Activated naive CD8-positive, alpha-beta T cell (primary cell): ENCODE measurements around the gene MFSD6.
"Not testable (repeated sequence)": the region's sequence is repeated elsewhere in the genome, so short reads cannot be mapped to it uniquely, and the experiment has no call there.

ENCODE experiments used
- H3K27ac Mint-ChIP-seq: one replicate; pipeline ENCODE4 v1.8.0; 2021; ENCODE audit warnings: mixed read lengths
- H3K27me3 Mint-ChIP-seq: one replicate; pipeline ENCODE4 v1.8.0; 2021; ENCODE audit warnings: mixed read lengths
- H3K36me3 Mint-ChIP-seq: one replicate; pipeline ENCODE4 v1.8.0; 2021; ENCODE audit warnings: mixed read lengths
- H3K4me1 Mint-ChIP-seq: one replicate; pipeline ENCODE4 v1.8.0; 2021; ENCODE audit warnings: low read depth, mixed read lengths
- H3K4me3 Mint-ChIP-seq: one replicate; pipeline ENCODE4 v1.8.0; 2021; ENCODE audit warnings: mild to moderate bottlenecking, mixed read lengths
- H3K9me3 Mint-ChIP-seq: one replicate; pipeline ENCODE4 v1.8.0; 2021; ENCODE audit warnings: low read depth, mixed read lengths

Gene MFSD6

DNA sequence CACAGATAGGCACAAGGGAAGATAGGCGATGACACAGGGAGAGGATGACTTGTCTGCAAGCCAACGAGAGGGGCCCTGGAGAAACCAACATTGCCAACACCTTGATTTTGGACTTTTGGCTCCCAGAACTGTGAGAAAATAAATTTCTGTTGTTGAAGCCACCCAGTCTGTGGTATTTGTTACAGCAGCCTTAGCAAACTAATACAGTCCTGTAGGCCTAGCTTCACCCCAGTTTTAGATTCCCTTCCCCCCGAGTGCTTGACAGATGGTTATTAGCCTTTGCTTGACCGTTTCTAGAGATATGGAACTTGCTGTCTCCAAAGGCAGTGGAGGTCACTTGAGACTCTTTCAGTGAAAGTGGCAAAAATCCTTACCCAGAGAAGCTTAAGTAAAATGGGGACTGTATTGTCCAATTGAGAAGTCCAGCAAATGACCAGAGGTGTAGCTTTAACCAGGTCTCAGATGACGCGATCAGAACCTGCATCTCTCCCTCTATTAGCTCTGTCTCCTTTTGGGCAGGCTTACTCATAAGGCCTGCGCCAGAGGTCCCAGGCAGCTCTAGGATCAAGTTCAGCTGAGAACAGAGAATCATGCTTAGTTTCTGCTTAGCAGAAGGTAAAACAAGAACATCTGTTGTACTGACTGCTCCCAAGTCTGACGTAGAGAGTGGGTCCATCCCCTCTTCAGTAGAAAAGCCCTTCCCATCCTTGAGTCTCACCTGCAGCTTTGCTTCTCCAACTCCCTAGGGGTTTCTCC is 50.4 kb downstream of the MFSD6 start:
- peak overlapping the region; percentile 72 for H3K27ac Mint-ChIP-seq
- H3K4me1 Mint-ChIP-seq: peaks cover 69% of the 10 kb centered on the region
- no peaks in the 10 kb centered on the region for H3K27me3 Mint-ChIP-seq
- H3K36me3 Mint-ChIP-seq: peaks cover 41% of the 10 kb centered on the region
- no peak overlapping the region for H3K4me3 Mint-ChIP-seq
- H3K9me3 Mint-ChIP-seq: peaks cover 2% of the 10 kb centered on the region

DNA sequence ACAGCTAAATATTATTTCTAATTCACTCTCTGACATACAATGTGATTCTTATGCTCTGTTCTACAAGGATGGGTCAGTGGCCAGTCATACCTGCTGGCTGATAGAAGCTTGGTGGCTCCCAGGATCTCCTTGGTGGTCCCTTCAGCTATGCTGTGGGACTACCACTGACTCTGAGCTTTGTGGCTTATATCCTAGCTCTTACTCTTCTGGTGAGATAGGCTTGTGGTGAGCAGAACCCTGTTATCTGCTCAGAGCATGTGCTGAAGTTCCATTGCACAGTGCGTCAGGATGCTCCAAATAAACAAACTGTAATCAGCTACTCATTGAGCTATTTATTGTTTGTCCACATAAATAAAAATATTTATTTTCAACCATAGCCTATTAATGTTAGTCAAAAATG is 51.7 kb downstream of the MFSD6 start:
- Mint-ChIP-seq H3K36me3 (peaks cover 37% of the 10 kb centered on the region), H3K27ac (no peak overlapping the region), H3K27me3 (no peaks in the 10 kb centered on the region), H3K4me1 (peaks cover 77% of the 10 kb centered on the region), H3K4me3 (no peak overlapping the region), H3K9me3 (no peaks in the 10 kb centered on the region)

DNA sequence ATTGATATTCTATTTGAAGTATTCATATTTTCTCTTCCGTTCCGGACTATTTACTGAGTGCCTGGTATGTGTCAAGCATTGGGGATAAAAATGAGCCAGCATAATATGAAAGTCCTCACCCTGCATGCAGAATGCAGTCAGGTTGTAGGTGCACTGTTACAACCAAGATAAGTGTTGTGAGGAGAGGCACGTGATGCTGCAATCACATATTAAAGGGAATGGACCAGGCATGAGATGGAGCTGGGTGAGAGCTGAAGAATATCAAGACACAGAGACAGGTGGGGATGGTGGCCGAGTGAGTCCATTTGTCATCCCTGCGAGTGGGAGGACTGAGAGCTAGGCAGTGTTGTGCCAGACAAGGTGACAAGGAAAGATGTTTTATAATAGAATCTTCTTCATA is 52.3 kb downstream of the MFSD6 start:
- Mint-ChIP-seq H3K36me3 (peaks cover 35% of the 10 kb centered on the region), H3K27me3 (no peaks in the 10 kb centered on the region), H3K4me3 (no peak overlapping the region), H3K4me1 (peaks cover 79% of the 10 kb centered on the region), H3K9me3 (no peaks in the 10 kb centered on the region), H3K27ac (no peak overlapping the region)

- Mint-ChIP-seq H3K36me3 (peaks cover 29% of the 10 kb centered on the region), H3K27me3 (no peaks in the 10 kb centered on the region), H3K4me3 (peak overlapping the region; percentile 23), H3K4me1 (peaks cover 84% of the 10 kb centered on the region), H3K27ac (no peak overlapping the region), H3K9me3 (no peaks in the 10 kb centered on the region)
Measured at GRCh38 chr2:190462181-190462580, 54.0 kb downstream of the MFSD6 start.

GRCh38 chr2:190462611-190463010 is 54.5 kb downstream of the MFSD6 start:
- H3K9me3 Mint-ChIP-seq: no peaks in the 10 kb centered on the region

DNA sequence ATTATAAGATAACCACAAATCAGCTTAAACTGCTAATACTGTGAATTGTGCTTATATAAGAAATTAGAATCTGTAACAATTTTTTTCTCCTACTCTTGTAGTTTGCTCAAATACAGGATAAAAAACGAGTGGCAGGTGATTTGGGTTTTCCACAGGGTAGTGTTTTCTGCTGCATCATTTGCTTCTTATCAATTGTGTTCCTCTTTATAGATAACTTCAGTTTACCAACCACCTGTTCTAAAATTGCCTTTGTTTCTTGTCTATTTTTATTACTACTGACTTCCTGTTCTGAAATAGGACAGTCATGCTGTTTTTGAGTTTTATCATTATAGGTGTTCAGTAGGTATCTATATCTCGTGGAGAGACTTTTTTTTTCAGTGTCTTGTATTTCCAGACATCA is 56.9 kb downstream of the MFSD6 start:
- H3K4me1 Mint-ChIP-seq: peaks cover 85% of the 10 kb centered on the region
- H3K36me3 Mint-ChIP-seq: peaks cover 25% of the 10 kb centered on the region
- no peaks in the 10 kb centered on the region for H3K27me3 Mint-ChIP-seq
- peak overlapping the region; percentile 47 for H3K27ac Mint-ChIP-seq
- no peak overlapping the region for H3K4me3 Mint-ChIP-seq
- H3K9me3 Mint-ChIP-seq: no peaks in the 10 kb centered on the region

More at GRCh38 chr2:190462611-190463010, 54.5 kb downstream of the MFSD6 start:
- H3K4me1 Mint-ChIP-seq: peaks cover 84% of the 10 kb centered on the region
- H3K27ac Mint-ChIP-seq: no peak overlapping the region
- H3K27me3 Mint-ChIP-seq: no peaks in the 10 kb centered on the region
- H3K4me3 Mint-ChIP-seq: peak overlapping the region; percentile 23
- peaks cover 27% of the 10 kb centered on the region for H3K36me3 Mint-ChIP-seq

DNA sequence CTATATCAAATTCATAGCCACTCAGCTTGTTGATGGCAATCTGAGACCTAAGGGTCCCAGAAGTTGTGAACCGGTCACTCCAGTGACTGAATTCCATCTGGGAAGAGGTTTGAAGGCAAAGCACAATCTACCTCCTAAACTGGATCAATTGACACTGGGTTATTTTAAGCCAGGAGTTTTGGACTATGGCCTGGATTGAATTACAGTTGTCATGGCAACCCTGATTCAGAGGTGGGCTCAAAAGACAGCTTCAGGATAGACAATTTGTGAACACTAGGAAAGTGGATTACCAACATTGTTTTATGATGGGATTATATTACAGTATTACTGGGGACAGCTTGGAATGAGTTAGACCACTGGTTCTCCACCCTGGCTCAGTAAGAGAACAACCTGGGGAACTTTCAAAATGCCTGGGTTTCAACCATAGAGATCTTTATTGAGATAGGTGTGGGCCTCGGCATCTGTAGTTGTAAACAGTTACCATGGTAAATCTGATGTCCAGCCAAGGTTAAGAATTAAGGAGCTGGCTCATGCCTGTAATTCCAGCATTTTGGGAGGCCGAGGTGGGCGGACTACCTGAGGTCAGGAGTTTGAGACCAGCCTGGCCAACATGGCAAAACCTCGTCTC is 58.8 kb downstream of the MFSD6 start:
- no peak overlapping the region for H3K4me3 Mint-ChIP-seq
- peaks cover 23% of the 10 kb centered on the region for H3K36me3 Mint-ChIP-seq
- peaks cover 76% of the 10 kb centered on the region for H3K4me1 Mint-ChIP-seq
- H3K27me3 Mint-ChIP-seq: no peaks in the 10 kb centered on the region
- H3K27ac Mint-ChIP-seq: no peak overlapping the region
- no peaks in the 10 kb centered on the region for H3K9me3 Mint-ChIP-seq

GRCh38 chr2:190467575-190468083 is 59.5 kb downstream of the MFSD6 start:
- H3K27ac Mint-ChIP-seq: peak overlapping the region; percentile 54

DNA sequence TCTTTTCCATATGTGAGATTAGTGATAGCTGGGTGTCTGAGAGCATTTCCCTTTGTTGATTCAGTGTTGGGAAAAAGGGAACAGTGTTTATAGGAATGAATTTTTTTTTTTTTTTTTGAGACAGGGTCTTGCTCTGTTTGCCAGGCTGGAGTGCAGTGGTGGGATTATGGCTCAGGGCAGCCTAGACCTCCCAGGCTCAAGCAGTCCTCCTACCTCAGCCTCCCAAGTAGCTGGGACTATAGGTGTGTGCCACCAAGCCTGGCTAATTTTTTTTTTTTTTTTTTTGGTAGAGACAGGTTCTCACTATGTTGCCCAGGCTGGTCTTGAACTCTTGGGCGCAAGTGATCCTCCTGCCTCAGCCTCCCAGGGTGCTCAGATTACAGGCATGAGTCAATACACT is 60.2 kb downstream of the MFSD6 start:
- Mint-ChIP-seq H3K27ac (peak overlapping the region; percentile 54), H3K4me1 (peaks cover 66% of the 10 kb centered on the region), H3K36me3 (peaks cover 27% of the 10 kb centered on the region)
- not testable (repeated sequence) for H3K27me3 Mint-ChIP-seq, H3K9me3 Mint-ChIP-seq, H3K4me3 Mint-ChIP-seq

More at GRCh38 chr2:190467575-190468083, 59.5 kb downstream of the MFSD6 start:
- Mint-ChIP-seq H3K27me3 (no peaks in the 10 kb centered on the region), H3K4me3 (peak overlapping the region; percentile 20), H3K36me3 (peaks cover 27% of the 10 kb centered on the region), H3K4me1 (peaks cover 71% of the 10 kb centered on the region), H3K9me3 (no peaks in the 10 kb centered on the region)

DNA sequence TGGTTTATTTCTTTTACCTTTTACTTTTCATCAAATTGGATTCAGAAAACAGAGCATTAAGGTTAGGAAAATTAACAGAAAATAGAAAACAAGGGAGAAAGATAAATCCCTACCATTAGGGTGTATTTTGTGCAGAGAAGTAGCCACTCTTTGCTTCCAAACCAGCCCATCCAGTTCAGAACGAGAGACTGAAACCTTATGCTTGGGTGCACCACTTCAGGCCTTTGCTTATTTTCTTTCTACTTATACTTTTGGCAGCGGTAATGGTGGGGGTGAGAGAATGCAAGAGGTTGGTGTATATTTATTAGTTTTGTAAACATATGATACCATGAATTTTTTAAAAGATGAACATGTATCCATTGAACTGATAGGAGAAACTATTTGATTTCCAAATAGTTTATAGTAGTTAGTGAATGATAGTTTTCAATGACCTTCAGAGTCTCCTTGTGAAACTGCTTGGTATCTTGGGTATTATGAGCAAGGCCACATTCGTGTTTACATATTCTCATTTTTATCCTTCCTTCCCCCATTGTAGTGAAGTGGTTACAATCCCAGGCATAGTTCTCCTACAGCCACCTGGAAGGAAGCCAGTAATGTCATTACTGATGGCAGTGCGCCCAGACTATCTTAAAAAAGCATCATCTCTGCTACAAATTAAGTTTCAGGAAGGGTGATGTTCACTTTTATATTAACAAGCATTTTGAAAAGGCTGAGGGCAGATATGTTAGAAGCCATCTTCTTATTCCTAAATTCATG is 60.8 kb downstream of the MFSD6 start:
- Mint-ChIP-seq H3K27ac (peak overlapping the region; percentile 41), H3K36me3 (peaks cover 26% of the 10 kb centered on the region), H3K9me3 (no peaks in the 10 kb centered on the region), H3K4me1 (peaks cover 62% of the 10 kb centered on the region), H3K27me3 (no peaks in the 10 kb centered on the region), H3K4me3 (no peak overlapping the region)

GRCh38 chr2:190469771-190470170 is 61.6 kb downstream of the MFSD6 start:
- Mint-ChIP-seq H3K27me3 (no peaks in the 10 kb centered on the region), H3K27ac (peak overlapping the region; percentile 50), H3K36me3 (peaks cover 22% of the 10 kb centered on the region), H3K4me3 (no peak overlapping the region), H3K4me1 (peaks cover 54% of the 10 kb centered on the region), H3K9me3 (no peaks in the 10 kb centered on the region)

DNA sequence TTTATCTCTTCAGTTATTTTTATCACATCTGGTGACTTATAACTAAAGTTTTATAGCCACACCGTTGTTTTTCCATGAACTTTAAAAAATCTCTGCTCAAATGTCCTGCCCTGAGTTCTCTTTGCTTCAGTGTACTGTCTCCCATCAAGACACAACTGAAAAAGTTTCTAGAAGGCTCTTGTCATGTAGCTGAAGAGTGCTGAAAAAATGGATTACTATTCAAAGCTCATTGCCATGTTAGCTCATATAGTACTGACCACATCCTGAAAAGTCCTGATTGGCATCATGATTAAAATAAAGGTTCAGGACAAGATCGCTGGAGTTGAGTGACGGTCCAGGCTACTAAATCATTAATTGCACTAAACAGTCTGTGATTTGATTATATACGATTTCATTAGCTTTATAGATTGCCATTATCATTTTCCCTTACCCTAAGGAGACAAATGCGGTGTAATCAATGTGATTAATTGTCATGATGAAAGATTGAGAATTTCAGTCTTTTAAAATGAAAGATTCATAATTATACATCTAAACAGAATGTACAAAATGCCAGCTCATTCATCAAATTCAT is 62.2 kb downstream of the MFSD6 start:
- peaks cover 22% of the 10 kb centered on the region for H3K36me3 Mint-ChIP-seq
- H3K27ac Mint-ChIP-seq: peak overlapping the region; percentile 59
- H3K27me3 Mint-ChIP-seq: no peaks in the 10 kb centered on the region
- H3K9me3 Mint-ChIP-seq: no peaks in the 10 kb centered on the region
- H3K4me3 Mint-ChIP-seq: no peak overlapping the region
- peaks cover 49% of the 10 kb centered on the region for H3K4me1 Mint-ChIP-seq

DNA sequence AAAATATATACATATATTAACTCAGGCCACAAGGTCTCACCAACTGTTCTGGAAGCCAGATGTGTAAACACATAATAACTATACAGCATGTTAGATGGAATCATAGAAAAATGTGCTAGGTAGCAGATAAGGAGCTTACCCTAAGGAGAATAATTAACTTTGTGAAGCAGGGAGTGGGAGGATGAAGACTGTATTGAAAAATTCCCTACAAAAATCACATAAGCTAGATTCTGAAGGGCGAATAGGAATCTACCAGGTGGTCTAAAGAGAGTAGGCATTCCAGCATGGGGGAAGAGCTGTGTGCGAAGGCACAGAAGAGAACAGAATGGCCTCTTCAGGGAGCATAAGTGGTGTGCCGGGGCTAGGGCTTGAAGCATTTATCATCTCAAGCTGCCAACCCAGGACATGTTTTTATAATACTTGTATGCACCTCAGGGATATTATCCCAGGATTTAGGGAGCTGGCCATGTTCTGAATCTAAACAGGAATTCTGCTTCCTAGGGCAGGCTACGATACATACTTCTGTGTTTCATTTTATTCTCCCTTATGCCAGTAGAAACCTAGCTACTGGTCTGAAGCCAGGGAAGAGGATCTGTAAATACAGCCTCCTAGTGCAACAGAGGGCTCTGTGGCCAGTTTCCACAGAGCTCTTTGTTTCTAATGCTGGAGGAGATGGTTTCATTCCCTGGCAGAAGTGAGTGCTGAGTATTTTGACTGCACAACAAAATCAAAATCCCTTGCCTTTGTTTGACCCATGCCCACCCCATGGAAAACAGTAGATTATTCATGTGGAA is 69.7 kb downstream of the MFSD6 start:
- Mint-ChIP-seq H3K27ac (peak overlapping the region; percentile 61), H3K4me1 (peaks cover 31% of the 10 kb centered on the region), H3K27me3 (no peaks in the 10 kb centered on the region), H3K4me3 (no peak overlapping the region), H3K36me3 (peaks cover 13% of the 10 kb centered on the region), H3K9me3 (no peaks in the 10 kb centered on the region)

- H3K36me3 Mint-ChIP-seq: peaks cover 15% of the 10 kb centered on the region
Measured at GRCh38 chr2:190478572-190479195, 70.5 kb downstream of the MFSD6 start.

More at GRCh38 chr2:190478572-190479195, 70.5 kb downstream of the MFSD6 start:
- Mint-ChIP-seq H3K27me3 (no peaks in the 10 kb centered on the region), H3K4me1 (peaks cover 34% of the 10 kb centered on the region), H3K9me3 (no peaks in the 10 kb centered on the region), H3K4me3 (no peak overlapping the region), H3K27ac (peak overlapping the region; percentile 68)
